Tibial nerve (tissue), 4 donors: ENCODE results near the gene TTLL13. TPM values are rescaled to one million over a fixed set of nuclear protein-coding genes. Genes with fewer than 3 reads are reported as not detected.

Source experiments
- DNase-seq, 2 donors: peaks; one replicate each; pipeline ENCODE4 v3.0.0-alpha.2; 2019; ENCODE audit warnings: low spot score in 2 of 2
- H3K27ac ChIP-seq, 4 donors: fragments of 200-600 bp; sonication (generic) in 3 of 4; one replicate each; pipeline ENCODE4 v1.5.1; 2017 to 2019; ENCODE audit warnings: mild to moderate bottlenecking in 1 of 4
- H3K27me3 ChIP-seq, 2 donors: fragments of 200-600 bp; sonication (generic) in 1 of 2; one replicate each; pipeline versions ENCODE4 v1.5.1 to v1.6.0; 2017 to 2019
- H3K36me3 ChIP-seq, 3 donors: fragments of 200-600 bp; sonication (generic); one replicate each; pipeline ENCODE4 v1.5.1; 2018 to 2019
- H3K4me1 ChIP-seq, 4 donors: fragments of 200-600 bp; sonication (generic) in 3 of 4; one replicate each; pipeline ENCODE4 v1.5.1; 2017 to 2019
- H3K4me3 ChIP-seq, 4 donors: fragments of 200-600 bp; sonication (generic) in 3 of 4; one replicate each; pipeline ENCODE4 v1.5.1; 2017 to 2019; ENCODE audit warnings: mild to moderate bottlenecking in 1 of 4, moderate library complexity in 1 of 4
- H3K9me3 ChIP-seq, 4 donors: fragments of 200-600 bp; sonication (generic) in 3 of 4; one replicate each; pipeline ENCODE4 v1.5.1; 2017 to 2019
- CTCF ChIP-seq, 5 experiments: fragments of 200-600 bp in 3 of 5; fragments of 450-650 bp in 2 of 5; sonication (generic) in 3 of 5; IDR thresholded peaks; one replicate each; pipeline ENCODE4 v1.5.1; 2016 to 2019; ENCODE audit warnings: antibody characterized with exemption in 5 of 5, mild to moderate bottlenecking in 3 of 5, moderate library complexity in 2 of 5
- EP300 ChIP-seq, 2 donors: sonication (generic); formaldehyde crosslinking; IDR thresholded peaks; one replicate each; pipeline ENCODE4 v1.6.1; 2017; ENCODE audit warnings: antibody characterized with exemption in 2 of 2, mild to moderate bottlenecking in 1 of 2
- POLR2A ChIP-seq, 2 donors: fragments of 450-650 bp; IDR thresholded peaks; one replicate each; pipeline ENCODE4 v1.6.1; 2017; ENCODE audit warnings: antibody characterized with exemption in 2 of 2, mild to moderate bottlenecking in 2 of 2, moderate library complexity in 2 of 2
- WGBS, 2 donors: methylation state at CpG; one replicate each; pipeline ENCODE4 v1.1.5; 2018; 5-methylcytosine and 5-hydroxymethylcytosine counted together
- total RNA-seq, 4 donors: library from RNA; depleted of rRNA; stranded (reverse); fragments of >200 nt; gene quantifications; one replicate each; pipeline ENCODE4 v1.1.0, GENCODE V29; 2016

Gene TTLL13
- total RNA-seq, 4 donors from 2014 or later, result 0.60 TPM; not detected in 3

GRCh38 chr15:90227816-90228772 lies 21.3 kb upstream of the TTLL13 start:
- WGBS, 2 donors, result 84 to 91% methylated on average over 28 to 31 of the region's 38 CpGs
- peaks cover 0 to 31% (median 22%) of the 10 kb centered on the region in 4 donors for H3K4me1 ChIP-seq
- H3K27ac ChIP-seq, result no peak overlapping the region
- H3K36me3 ChIP-seq, result peaks cover 2 to 85% (median 34%) of the 10 kb centered on the region in 3 donors
- H3K4me3 ChIP-seq, result no peak overlapping the region
- H3K27me3 ChIP-seq, result no peaks in the 10 kb centered on the region
- DNase-seq, result no peak
- no peak for TF ChIP-seq CTCF (IDR thresholded peaks at IDR 0.05)
- TF ChIP-seq POLR2A (IDR thresholded peaks at IDR 0.05), result no peak
- TF ChIP-seq EP300 (IDR thresholded peaks at IDR 0.05), result no peak
- H3K9me3 ChIP-seq, result no peaks in the 10 kb centered on the region

- H3K36me3 ChIP-seq, result peaks cover 2 to 76% (median 25%) of the 10 kb centered on the region in 3 donors
- H3K27ac ChIP-seq, result no peak overlapping the region
- H3K4me1 ChIP-seq, result peaks cover 0 to 33% (median 23%) of the 10 kb centered on the region in 4 donors
Observed at GRCh38 chr15:90228960-90229359, 20.4 kb upstream of the TTLL13 start.

GRCh38 chr15:90230071-90230494 lies 19.3 kb upstream of the TTLL13 start:
- WGBS, 2 donors, result 53 to 55% methylated on average over 12 of the region's 12 CpGs
- H3K36me3 ChIP-seq, result peaks cover 2 to 65% (median 16%) of the 10 kb centered on the region in 3 donors
- no peaks in the 10 kb centered on the region for H3K9me3 ChIP-seq
- peak overlapping the region in 3 of 4 donors; percentile 49 to 96 (median 75) for H3K27ac ChIP-seq
- no peak for TF ChIP-seq EP300 (IDR thresholded peaks at IDR 0.05)
- no peak for TF ChIP-seq CTCF (IDR thresholded peaks at IDR 0.05)
- TF ChIP-seq POLR2A (IDR thresholded peaks at IDR 0.05), result no peak
- no peak for DNase-seq
- no peaks in the 10 kb centered on the region for H3K27me3 ChIP-seq
- peaks cover 0 to 41% (median 27%) of the 10 kb centered on the region in 4 donors for H3K4me1 ChIP-seq
- no peak overlapping the region for H3K4me3 ChIP-seq

More at GRCh38 chr15:90228960-90229359, 20.4 kb upstream of the TTLL13 start:
- H3K27me3 ChIP-seq, result no peaks in the 10 kb centered on the region
- 82 to 91% methylated on average over 15 of the region's 15 CpGs for WGBS, 2 donors
- no peak overlapping the region for H3K4me3 ChIP-seq
- TF ChIP-seq CTCF (IDR thresholded peaks at IDR 0.05) (no peak), EP300 (IDR thresholded peaks at IDR 0.05) (no peak), POLR2A (IDR thresholded peaks at IDR 0.05) (no peak)
- no peak for DNase-seq
- no peaks in the 10 kb centered on the region for H3K9me3 ChIP-seq

GRCh38 chr15:90230610-90231009 lies 18.7 kb upstream of the TTLL13 start:
- TF ChIP-seq CTCF (IDR thresholded peaks at IDR 0.05), result no peak
- TF ChIP-seq EP300 (IDR thresholded peaks at IDR 0.05), result no peak
- no peak for TF ChIP-seq POLR2A (IDR thresholded peaks at IDR 0.05)
- Histone ChIP-seq H3K36me3 (peaks cover 0 to 61% (median 11%) of the 10 kb centered on the region in 3 donors), H3K4me1 (peaks cover 0 to 41% (median 27%) of the 10 kb centered on the region in 4 donors), H3K4me3 (no peak overlapping the region), H3K27me3 (no peaks in the 10 kb centered on the region), H3K27ac (peak overlapping the region in 3 of 4 donors; percentile 54 to 96 (median 75)), H3K9me3 (no peaks in the 10 kb centered on the region)
- DNase-seq, result no peak
- WGBS, 2 donors, result 72 to 73% methylated on average over 8 of the region's 8 CpGs
